BE2C (cell line): Measurements from ENCODE around the gene HLF.
"Not testable (repeated sequence)": the region's sequence is repeated elsewhere in the genome, so short reads cannot be mapped to it uniquely, and the experiment has no call there.

Experiments used
- DNase-seq: peaks from one replicate; pipeline ENCODE4 v3.0.0-alpha.2; 2020
- H3K27me3 ChIP-seq: fragments of 250-450 bp; sonication (Bioruptor Pico); 2 replicates; pipeline ENCODE4 v1.5.1; 2020; ENCODE audit warnings: mild to moderate bottlenecking
- H3K36me3 ChIP-seq: fragments of 250-450 bp; sonication (Bioruptor Pico); 2 replicates; pipeline ENCODE4 v1.5.1; 2020; ENCODE audit warnings: mild to moderate bottlenecking
- H3K4me1 ChIP-seq: fragments of 250-450 bp; sonication (Bioruptor Pico); 2 replicates; pipeline ENCODE4 v1.5.1; 2020
- H3K4me3 ChIP-seq: 2 replicates; pipeline ENCODE4 v1.5.1; 2011; ENCODE audit warnings: low read depth, low read length
- H3K9me3 ChIP-seq: fragments of 250-450 bp; sonication (Bioruptor Pico); 2 replicates; pipeline ENCODE4 v1.5.1; 2020
- TF ChIP-seq, protein P1 (sequence below): IDR thresholded peaks from 2 replicates; pipeline ENCODE4 v1.5.1; 2012; ENCODE audit warnings: mild to moderate bottlenecking, low read depth, low read length

The HLF gene

GRCh38 chr17:55327225-55328088, 62.7 kb downstream of the HLF start:
- TF ChIP-seq, protein P1, sequence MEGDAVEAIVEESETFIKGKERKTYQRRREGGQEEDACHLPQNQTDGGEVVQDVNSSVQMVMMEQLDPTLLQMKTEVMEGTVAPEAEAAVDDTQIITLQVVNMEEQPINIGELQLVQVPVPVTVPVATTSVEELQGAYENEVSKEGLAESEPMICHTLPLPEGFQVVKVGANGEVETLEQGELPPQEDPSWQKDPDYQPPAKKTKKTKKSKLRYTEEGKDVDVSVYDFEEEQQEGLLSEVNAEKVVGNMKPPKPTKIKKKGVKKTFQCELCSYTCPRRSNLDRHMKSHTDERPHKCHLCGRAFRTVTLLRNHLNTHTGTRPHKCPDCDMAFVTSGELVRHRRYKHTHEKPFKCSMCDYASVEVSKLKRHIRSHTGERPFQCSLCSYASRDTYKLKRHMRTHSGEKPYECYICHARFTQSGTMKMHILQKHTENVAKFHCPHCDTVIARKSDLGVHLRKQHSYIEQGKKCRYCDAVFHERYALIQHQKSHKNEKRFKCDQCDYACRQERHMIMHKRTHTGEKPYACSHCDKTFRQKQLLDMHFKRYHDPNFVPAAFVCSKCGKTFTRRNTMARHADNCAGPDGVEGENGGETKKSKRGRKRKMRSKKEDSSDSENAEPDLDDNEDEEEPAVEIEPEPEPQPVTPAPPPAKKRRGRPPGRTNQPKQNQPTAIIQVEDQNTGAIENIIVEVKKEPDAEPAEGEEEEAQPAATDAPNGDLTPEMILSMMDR = no peak

GRCh38 chr17:55328514-55328913, 63.8 kb downstream of the HLF start:
- not testable (repeated sequence) for H3K4me1 ChIP-seq, H3K36me3 ChIP-seq, H3K9me3 ChIP-seq, H3K27me3 ChIP-seq, DNase-seq, H3K4me3 ChIP-seq

More at GRCh38 chr17:55327225-55328088, 62.7 kb downstream of the HLF start:
- Histone ChIP-seq H3K4me1 (no peaks in the 10 kb centered on the region), H3K27me3 (no peaks in the 10 kb centered on the region), H3K36me3 (no peaks in the 10 kb centered on the region), H3K4me3 (no peak overlapping the region), H3K9me3 (no peaks in the 10 kb centered on the region)
- DNase-seq = no peak

DNA sequence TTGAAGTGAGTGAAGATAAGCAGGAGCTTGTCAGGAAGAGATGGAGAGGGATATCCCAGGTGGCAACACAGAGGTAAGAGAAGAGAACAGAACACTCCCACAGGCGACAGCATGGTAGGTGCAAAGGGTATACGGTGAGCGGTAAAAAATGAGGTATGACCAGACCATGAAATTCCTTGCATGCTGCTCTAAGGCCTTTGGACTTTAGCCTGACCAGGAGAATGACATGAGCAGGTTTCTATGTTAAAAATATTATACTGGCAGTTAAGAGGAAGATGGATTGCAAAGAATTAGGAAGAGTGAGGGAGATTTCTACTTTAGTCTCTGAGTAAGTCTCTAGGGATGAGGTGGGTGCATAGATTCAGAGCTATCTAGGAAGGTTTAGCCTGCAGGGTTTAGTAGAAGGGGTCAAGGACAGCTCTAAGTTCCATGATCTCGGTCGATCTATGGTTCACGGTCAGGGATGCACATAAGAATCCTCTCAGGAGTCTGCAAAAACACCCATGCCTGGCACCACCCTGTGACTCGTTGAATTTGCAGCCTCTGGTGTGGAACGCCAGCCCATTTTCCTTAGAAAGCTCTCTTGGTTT, 65.7 kb downstream of the HLF start:
- Histone ChIP-seq H3K4me3 (no peak overlapping the region), H3K4me1 (no peaks in the 10 kb centered on the region), H3K27me3 (no peaks in the 10 kb centered on the region), H3K9me3 (no peaks in the 10 kb centered on the region), H3K36me3 (no peaks in the 10 kb centered on the region)
- TF ChIP-seq, protein P1 = no peak
- no peak for DNase-seq

GRCh38 chr17:55332296-55333041, 67.7 kb downstream of the HLF start:
- Histone ChIP-seq H3K36me3 (no peaks in the 10 kb centered on the region), H3K27me3 (no peaks in the 10 kb centered on the region), H3K9me3 (no peaks in the 10 kb centered on the region), H3K4me3 (no peak overlapping the region), H3K4me1 (no peaks in the 10 kb centered on the region)
- no peak for DNase-seq
- TF ChIP-seq, protein P1 = no peak

DNA sequence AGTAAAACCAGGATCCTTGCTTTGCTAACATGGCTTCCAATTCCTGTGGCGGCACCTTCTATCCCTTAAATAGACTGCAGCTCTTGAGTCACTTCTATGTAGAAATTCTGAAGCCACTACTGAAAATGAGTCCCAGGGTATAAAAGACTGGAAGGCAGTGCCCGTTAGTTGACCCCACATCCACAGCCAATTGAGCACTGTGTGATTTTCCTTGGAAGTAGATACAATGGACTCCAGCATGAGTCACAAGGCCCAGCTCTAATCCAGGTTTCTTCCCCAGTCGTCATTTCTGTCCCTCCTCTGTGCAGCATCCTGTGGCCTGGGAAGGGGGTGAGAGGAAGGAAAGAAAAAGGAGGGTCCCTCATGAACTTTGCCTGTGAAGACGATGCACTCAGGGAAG, 69.5 kb downstream of the HLF start:
- H3K4me3 ChIP-seq = no peak overlapping the region
- H3K9me3 ChIP-seq = no peaks in the 10 kb centered on the region
- no peaks in the 10 kb centered on the region for H3K36me3 ChIP-seq
- DNase-seq = no peak
- H3K27me3 ChIP-seq = no peaks in the 10 kb centered on the region
- H3K4me1 ChIP-seq = no peaks in the 10 kb centered on the region
- TF ChIP-seq, protein P1 = no peak

- no peaks in the 10 kb centered on the region for H3K27me3 ChIP-seq
- H3K4me1 ChIP-seq = no peaks in the 10 kb centered on the region
- TF ChIP-seq, protein P1 = no peak
- H3K36me3 ChIP-seq = no peaks in the 10 kb centered on the region
- H3K4me3 ChIP-seq = no peak overlapping the region
- H3K9me3 ChIP-seq = no peaks in the 10 kb centered on the region
- DNase-seq = no peak
Measured at GRCh38 chr17:55334881-55335540, 70.3 kb downstream of the HLF start.
